ENCODE data around the gene LGMN.
A peak's percentile ranks its signal among the peaks of the same experiment; 100 is the strongest.

GRCh38 chr14:92686900-92687427 is 61.5 kb downstream of the LGMN start:
- TF ChIP-seq EP300 (conservative IDR thresholded peaks at IDR 0.05; ENCODE audit: poor library complexity, severe bottlenecking) (no peak), CTCF (IDR thresholded peaks at IDR 0.05; ENCODE audit: poor library complexity, severe bottlenecking) (peak; percentile 97), SMC3 (conservative IDR thresholded peaks at IDR 0.05; ENCODE audit: poor library complexity) (peak; percentile 94)

Measured in neural cell (in vitro differentiated cells).